Activated naive CD8-positive, alpha-beta T cell (primary cell): Measurements from ENCODE around the gene GP9.

Source experiments
- H3K27ac Mint-ChIP-seq: one replicate; pipeline ENCODE4 v1.8.0; 2021; ENCODE audit warnings: mixed read lengths
- H3K27me3 Mint-ChIP-seq: one replicate; pipeline ENCODE4 v1.8.0; 2021; ENCODE audit warnings: mixed read lengths
- H3K36me3 Mint-ChIP-seq: one replicate; pipeline ENCODE4 v1.8.0; 2021; ENCODE audit warnings: mixed read lengths
- H3K4me1 Mint-ChIP-seq: one replicate; pipeline ENCODE4 v1.8.0; 2021; ENCODE audit warnings: low read depth, mixed read lengths
- H3K4me3 Mint-ChIP-seq: one replicate; pipeline ENCODE4 v1.8.0; 2021; ENCODE audit warnings: mild to moderate bottlenecking, mixed read lengths
- H3K9me3 Mint-ChIP-seq: one replicate; pipeline ENCODE4 v1.8.0; 2021; ENCODE audit warnings: low read depth, mixed read lengths

Gene GP9

DNA sequence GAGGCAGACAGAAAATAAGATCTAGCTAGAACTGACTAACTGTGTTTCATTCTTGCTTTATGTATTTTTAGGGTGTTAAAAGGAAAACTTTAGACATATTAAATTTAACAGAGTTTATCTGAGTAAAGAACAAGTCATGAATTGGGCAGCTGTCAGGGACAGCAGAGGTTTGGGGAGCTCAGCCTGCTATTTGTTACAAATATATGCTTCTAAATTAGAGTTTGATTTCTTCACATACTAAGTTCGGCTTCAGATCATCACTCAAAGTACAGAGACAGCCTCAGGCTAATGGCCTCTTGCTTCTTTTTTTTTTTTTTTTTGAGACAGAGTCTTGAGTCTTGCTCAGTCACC is 37.6 kb upstream of the GP9 start:
- peaks cover 34% of the 10 kb centered on the region for H3K4me1 Mint-ChIP-seq
- no peaks in the 10 kb centered on the region for H3K27me3 Mint-ChIP-seq
- no peaks in the 10 kb centered on the region for H3K9me3 Mint-ChIP-seq
- peaks cover 3% of the 10 kb centered on the region for H3K36me3 Mint-ChIP-seq
- no peak overlapping the region for H3K4me3 Mint-ChIP-seq
- H3K27ac Mint-ChIP-seq = no peak overlapping the region

DNA sequence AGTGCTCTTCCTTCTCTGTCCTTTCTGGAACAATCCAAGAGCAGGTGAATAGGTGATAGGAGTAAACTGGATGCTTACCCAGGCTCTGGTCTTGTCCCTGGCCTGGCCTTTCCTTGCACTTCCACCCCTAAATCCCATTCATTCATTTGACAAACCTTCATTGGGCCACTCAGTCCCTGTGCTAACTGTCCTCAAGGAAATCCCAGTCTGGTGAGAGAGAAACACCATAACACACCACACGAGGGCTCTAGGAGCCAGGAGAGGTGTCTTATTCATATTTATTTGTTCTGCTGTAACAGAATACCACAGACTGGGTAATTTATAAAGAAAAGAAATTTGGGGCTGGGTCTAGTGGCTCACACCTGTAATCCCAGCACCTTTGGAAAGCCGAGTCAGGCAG is 36.7 kb upstream of the GP9 start:
- Mint-ChIP-seq H3K4me3 (no peak overlapping the region), H3K4me1 (peaks cover 29% of the 10 kb centered on the region), H3K27ac (no peak overlapping the region)

DNA sequence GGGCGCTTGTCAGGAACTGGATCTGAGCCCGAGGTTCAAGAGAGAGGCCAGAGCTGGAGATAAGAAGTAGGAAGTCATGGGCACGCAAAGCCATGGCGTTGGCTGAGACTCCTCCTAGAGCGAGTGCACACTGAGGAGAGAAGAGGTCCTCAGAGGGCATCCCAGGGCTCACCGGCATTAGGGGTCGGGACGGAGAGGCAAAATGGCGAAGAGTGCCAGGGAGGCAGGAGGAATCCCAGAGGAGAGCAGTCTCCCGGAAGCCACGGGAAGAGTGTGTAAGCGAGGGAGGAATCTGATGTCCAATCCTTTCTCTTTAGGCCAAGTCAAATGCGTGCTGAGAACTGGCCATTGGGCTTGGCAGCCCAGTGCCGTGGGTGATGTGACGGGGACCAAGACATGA is 35.5 kb upstream of the GP9 start:
- Mint-ChIP-seq H3K36me3 (peaks cover 3% of the 10 kb centered on the region), H3K9me3 (no peaks in the 10 kb centered on the region), H3K4me3 (peak overlapping the region; percentile 0), H3K4me1 (peaks cover 29% of the 10 kb centered on the region), H3K27ac (peak overlapping the region; percentile 13), H3K27me3 (no peaks in the 10 kb centered on the region)

More for the DNA sequence above, 36.7 kb upstream of the GP9 start:
- H3K27me3 Mint-ChIP-seq = no peaks in the 10 kb centered on the region
- no peaks in the 10 kb centered on the region for H3K9me3 Mint-ChIP-seq
- H3K36me3 Mint-ChIP-seq = peaks cover 3% of the 10 kb centered on the region

DNA sequence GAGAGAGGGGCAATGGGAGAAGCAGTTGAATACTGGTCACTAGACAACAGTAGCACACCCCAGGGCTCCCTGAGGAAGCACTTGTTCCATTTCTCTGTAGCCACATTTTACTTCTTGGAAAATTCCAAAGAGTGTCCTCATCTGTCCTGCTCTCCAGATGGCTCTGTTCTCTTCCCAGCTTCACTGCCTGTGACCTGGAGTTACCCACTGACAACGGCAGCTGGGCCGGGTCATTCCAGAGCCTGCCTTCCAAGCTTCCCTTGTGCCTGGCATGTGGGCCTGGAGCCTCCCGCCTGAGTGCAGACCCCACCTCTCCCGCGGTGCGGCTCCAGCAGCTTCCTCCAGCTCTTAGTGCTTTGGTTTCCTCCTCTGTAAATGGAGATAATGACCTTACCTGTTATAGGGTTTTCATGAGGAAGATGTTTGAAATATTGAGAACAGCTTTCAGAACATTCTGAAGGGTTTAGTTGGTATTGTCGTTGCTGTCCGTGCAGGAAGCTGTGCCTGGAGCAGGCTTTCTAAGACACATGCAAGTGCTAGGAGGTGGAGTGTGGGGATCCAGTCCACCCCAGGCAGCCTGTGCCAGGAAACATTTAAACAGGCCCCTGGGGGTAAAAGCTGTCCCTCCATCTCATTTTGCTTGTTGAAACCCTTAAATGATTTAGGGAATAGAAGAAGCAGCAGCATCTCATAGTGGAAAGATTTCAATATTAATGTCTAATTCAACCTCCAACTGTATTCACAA is 34.7 kb upstream of the GP9 start:
- peak overlapping the region; percentile 93 for H3K27ac Mint-ChIP-seq
- H3K9me3 Mint-ChIP-seq = no peaks in the 10 kb centered on the region
- H3K36me3 Mint-ChIP-seq = peaks cover 3% of the 10 kb centered on the region
- H3K4me3 Mint-ChIP-seq = peak overlapping the region; percentile 87
- H3K27me3 Mint-ChIP-seq = no peaks in the 10 kb centered on the region
- H3K4me1 Mint-ChIP-seq = peaks cover 29% of the 10 kb centered on the region

DNA sequence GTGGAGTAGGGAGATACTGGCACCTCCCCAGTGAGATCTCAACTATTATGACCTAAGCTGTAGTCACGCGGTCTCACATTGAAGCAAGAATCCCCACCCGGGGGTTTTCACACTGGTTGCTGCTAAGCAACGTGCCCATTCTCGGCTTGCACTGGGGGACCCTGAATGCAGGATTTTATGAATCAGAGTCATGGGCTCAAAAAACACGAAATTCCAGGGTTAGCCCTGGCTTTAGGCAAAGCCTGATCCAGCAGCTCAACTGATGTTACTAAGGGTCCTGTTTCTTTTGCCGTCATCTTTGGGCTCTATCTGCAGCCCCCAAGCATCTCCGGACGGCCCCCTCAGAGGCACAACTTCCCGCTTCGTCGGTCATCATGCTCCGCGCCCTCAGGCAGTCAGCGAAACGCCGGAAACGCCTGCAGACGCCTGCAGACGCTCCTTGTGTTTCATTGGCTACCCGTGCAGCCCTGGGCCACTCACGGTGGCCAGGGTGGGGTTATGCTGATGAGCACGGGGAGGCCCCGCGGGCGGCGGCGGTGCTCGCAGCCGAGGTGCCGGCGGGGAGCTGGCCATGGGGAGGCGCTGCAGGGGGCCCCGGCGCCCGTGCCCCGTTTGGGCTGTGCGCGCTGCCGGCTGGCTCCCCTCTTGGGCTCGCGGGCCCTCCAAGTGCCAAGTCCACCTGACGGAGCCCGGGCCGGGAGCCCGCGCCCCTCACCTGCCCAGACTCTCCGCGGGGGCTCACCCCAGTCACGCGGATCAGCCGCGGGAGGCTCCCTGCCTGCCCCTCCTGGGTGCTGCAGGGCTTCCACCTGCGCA is 33.6 kb upstream of the GP9 start:
- peak overlapping the region; percentile 87 for H3K4me3 Mint-ChIP-seq

DNA sequence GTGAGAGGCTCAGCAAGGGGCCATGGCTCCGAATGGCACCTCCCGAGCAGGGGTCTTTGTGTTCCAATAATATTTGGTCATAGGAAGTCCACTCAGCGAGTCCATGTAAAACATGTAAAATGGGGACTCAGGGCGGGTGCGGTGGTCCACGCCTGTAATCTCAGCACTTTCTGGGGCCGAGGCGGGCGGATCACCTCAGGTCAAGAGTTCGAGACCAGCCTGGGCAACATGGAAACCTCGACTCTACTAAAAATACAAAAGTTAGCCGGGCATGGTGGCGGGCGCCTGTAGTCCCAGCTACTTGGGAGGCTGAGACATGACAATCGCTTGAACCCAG is 33.1 kb upstream of the GP9 start:
- peaks cover 3% of the 10 kb centered on the region for H3K36me3 Mint-ChIP-seq
- no peak overlapping the region for H3K4me3 Mint-ChIP-seq
- H3K4me1 Mint-ChIP-seq = peaks cover 25% of the 10 kb centered on the region
- H3K9me3 Mint-ChIP-seq = no peaks in the 10 kb centered on the region
- no peaks in the 10 kb centered on the region for H3K27me3 Mint-ChIP-seq
- H3K27ac Mint-ChIP-seq = no peak overlapping the region

More for the DNA sequence above, 33.6 kb upstream of the GP9 start:
- H3K4me1 Mint-ChIP-seq = peaks cover 29% of the 10 kb centered on the region
- H3K27me3 Mint-ChIP-seq = no peaks in the 10 kb centered on the region
- no peaks in the 10 kb centered on the region for H3K9me3 Mint-ChIP-seq
- H3K36me3 Mint-ChIP-seq = peaks cover 3% of the 10 kb centered on the region
- H3K27ac Mint-ChIP-seq = peak overlapping the region; percentile 93

DNA sequence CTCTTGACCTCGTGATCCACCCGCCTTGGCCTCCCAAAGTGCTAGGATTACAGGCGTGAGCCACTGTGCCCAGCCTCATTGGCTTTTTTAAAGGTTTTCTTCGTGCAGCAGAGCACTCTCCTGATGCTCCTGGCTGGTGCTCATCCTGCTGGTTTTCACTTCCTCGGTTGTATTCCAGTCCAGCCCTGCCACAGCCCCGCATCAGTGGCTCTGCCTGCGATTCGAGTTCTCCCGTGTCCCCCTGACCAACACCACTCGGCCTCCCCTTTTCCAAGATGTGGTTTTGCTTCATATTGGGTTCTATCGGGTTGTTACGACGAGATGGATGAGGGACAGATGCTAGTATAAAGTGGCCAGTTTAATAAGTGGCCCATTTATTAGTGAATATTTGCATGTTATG is 31.7 kb upstream of the GP9 start:
- H3K9me3 Mint-ChIP-seq = no peaks in the 10 kb centered on the region
- H3K4me3 Mint-ChIP-seq = no peak overlapping the region
- H3K36me3 Mint-ChIP-seq = peaks cover 3% of the 10 kb centered on the region
- H3K27ac Mint-ChIP-seq = no peak overlapping the region
- peaks cover 20% of the 10 kb centered on the region for H3K4me1 Mint-ChIP-seq
- H3K27me3 Mint-ChIP-seq = no peaks in the 10 kb centered on the region

DNA sequence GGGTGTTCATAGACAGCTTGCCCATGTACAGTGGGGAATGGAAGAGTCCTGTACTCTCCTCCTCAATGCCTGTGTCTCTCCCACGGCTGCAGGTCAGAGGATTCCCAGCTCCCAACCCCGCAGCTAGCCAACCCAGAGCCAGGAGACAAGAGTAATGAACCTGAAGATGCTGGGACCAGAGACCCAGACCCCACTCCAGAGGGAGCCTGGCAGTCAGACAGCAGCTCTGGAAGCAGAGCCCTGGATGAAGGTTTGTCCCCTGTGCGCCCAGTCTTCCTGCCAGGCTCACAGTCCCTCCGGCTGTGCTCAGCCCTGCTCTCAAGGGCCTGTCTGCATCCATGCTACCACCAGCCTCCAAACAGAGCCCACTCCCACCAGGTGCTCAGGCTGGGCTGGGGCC is 30.0 kb upstream of the GP9 start:
- no peak overlapping the region for H3K4me3 Mint-ChIP-seq
- H3K9me3 Mint-ChIP-seq = no peaks in the 10 kb centered on the region
- H3K27me3 Mint-ChIP-seq = no peaks in the 10 kb centered on the region
- H3K36me3 Mint-ChIP-seq = no peaks in the 10 kb centered on the region
- H3K27ac Mint-ChIP-seq = no peak overlapping the region
- peaks cover 18% of the 10 kb centered on the region for H3K4me1 Mint-ChIP-seq

DNA sequence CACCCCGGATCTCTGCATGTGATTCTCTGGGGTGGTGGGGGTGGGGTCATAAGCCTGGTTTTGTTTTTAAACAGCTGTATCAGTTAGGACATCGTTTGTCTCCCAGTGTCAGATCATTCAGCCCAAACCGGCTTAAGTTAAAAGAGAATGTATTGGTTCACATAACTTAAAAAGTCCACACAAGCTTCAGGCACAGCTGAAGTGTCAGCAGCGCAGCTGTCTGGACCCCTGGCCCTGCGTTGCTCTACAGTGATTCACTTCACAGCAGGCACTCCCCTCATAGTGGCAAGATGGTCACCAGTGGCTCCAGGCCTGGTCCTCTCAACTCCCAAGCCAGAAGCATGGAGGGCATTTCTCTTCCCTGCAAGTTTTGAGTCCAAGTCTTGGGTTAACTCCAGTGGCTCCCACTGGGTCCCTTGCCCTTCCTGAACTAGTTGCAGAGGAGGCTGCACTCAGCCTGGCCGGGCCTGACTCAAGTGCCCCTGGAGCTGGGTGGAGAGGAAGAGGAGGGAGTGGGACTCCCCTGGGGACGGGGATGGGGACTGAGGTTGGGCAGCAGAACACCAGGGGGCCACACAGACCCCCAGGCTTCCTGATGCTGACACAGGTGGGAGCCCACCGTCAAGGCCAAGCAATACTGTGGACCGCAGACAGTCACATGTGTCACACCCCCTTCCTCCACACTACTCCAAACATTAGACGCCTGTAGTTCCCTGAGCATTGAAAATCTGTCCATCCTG is 28.9 kb upstream of the GP9 start:
- H3K36me3 Mint-ChIP-seq = no peaks in the 10 kb centered on the region

DNA sequence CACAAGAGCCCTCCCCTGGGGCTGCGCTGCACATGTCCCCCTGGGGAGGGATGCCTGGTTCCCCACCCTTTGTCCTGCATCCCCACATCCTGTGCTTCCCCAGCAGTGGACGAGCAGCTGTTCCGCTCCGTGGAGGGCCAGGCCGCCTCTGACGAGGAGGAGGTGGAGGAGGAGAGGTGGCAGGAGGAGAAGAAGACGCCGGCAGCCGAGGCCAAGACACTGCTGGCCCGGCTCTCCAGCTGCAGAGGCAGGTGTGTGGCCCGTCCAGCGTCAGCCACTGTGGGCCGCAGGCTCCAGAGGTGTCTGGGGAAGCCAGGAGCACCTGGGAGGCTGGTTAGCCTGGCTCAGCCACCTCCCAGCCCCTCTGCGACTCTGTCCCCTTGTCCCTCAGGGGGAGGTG is 27.9 kb upstream of the GP9 start:
- H3K27ac Mint-ChIP-seq = no peak overlapping the region
- no peaks in the 10 kb centered on the region for H3K27me3 Mint-ChIP-seq
- peaks cover 15% of the 10 kb centered on the region for H3K4me1 Mint-ChIP-seq
- H3K9me3 Mint-ChIP-seq = no peaks in the 10 kb centered on the region
- no peak overlapping the region for H3K4me3 Mint-ChIP-seq
- H3K36me3 Mint-ChIP-seq = no peaks in the 10 kb centered on the region

More for the DNA sequence above, 28.9 kb upstream of the GP9 start:
- H3K27ac Mint-ChIP-seq = no peak overlapping the region
- H3K4me1 Mint-ChIP-seq = peaks cover 18% of the 10 kb centered on the region
- H3K9me3 Mint-ChIP-seq = no peaks in the 10 kb centered on the region
- no peak overlapping the region for H3K4me3 Mint-ChIP-seq
- no peaks in the 10 kb centered on the region for H3K27me3 Mint-ChIP-seq

DNA sequence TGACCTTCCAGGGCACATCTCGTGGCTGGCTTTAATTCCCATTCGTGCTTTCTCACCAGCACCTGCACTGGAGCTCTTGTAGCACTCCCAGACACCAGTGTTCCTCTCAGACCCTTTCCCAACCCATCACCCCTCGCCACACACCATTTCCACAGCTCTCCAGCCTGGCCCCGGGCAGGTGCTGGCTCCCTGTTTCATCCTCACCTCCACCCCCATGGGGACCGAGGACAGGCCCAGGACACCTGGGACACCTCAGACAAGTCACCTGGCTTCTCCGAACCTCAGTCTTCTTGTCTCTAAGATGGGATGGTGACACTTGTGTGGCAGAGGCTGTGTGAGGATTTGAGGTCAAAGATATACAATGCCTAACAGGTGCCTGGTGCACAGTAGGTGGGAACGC is 27.4 kb upstream of the GP9 start:
- H3K4me3 Mint-ChIP-seq = no peak overlapping the region
- H3K27me3 Mint-ChIP-seq = no peaks in the 10 kb centered on the region
- peaks cover 15% of the 10 kb centered on the region for H3K4me1 Mint-ChIP-seq
- no peaks in the 10 kb centered on the region for H3K9me3 Mint-ChIP-seq
- H3K27ac Mint-ChIP-seq = no peak overlapping the region
- H3K36me3 Mint-ChIP-seq = no peaks in the 10 kb centered on the region

DNA sequence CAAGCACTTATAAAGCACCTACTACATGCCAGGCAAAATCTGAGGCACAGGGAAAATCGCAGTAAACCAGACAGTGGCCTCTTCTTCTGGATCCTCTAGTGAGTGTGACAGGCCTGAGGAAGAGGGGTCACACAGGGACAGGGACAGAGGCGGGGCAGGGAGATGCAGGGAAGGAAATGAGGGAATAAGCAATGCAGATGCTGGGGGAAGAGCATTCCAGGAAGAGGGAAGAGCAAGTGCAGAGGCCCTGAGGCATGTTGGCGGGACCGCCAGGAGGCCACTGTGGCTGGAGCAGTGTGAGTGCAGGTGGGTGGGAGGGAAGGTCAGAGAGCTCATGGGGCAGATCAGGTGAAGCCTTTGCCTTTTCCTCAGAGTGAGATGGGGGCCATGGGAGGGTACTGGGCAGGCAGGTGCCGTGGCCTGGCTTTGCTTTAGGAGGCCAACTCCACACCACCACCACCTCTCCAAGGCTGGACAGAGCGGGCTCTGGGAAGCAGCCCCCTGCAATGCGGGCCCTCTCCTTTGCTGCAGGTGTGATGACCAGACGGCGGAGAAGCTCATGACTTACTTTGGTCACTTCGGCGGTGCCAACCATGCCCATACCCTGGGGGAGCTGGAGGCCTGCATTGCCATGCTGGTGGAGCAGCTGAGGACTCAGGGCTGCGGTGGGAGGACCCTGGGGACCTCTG is 26.8 kb upstream of the GP9 start:
- no peaks in the 10 kb centered on the region for H3K9me3 Mint-ChIP-seq
- H3K4me3 Mint-ChIP-seq = no peak overlapping the region
- H3K4me1 Mint-ChIP-seq = peaks cover 15% of the 10 kb centered on the region
- no peaks in the 10 kb centered on the region for H3K27me3 Mint-ChIP-seq
- no peak overlapping the region for H3K27ac Mint-ChIP-seq
- H3K36me3 Mint-ChIP-seq = no peaks in the 10 kb centered on the region

DNA sequence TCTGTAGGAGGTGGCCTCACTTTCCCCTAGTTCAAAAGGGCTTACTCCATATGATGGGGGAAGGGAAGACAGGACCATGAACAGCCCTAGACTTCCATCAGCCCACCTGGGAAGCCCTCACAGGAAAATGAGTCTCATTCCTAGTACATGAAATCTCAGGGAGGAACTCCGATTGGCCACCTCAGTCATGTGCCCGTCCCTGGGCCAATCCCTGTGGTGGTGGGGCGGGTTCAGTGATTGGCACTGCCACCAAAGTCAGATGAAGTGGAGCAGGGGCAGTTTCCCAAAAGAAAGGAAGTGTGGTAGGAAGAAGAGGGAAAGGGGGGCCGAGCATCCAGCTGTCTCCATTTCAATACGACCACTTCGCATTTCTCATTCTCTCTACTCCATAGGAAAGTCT is 25.9 kb upstream of the GP9 start:
- Mint-ChIP-seq H3K4me1 (peaks cover 16% of the 10 kb centered on the region), H3K27me3 (no peaks in the 10 kb centered on the region), H3K27ac (no peak overlapping the region), H3K36me3 (no peaks in the 10 kb centered on the region), H3K9me3 (no peaks in the 10 kb centered on the region), H3K4me3 (no peak overlapping the region)

DNA sequence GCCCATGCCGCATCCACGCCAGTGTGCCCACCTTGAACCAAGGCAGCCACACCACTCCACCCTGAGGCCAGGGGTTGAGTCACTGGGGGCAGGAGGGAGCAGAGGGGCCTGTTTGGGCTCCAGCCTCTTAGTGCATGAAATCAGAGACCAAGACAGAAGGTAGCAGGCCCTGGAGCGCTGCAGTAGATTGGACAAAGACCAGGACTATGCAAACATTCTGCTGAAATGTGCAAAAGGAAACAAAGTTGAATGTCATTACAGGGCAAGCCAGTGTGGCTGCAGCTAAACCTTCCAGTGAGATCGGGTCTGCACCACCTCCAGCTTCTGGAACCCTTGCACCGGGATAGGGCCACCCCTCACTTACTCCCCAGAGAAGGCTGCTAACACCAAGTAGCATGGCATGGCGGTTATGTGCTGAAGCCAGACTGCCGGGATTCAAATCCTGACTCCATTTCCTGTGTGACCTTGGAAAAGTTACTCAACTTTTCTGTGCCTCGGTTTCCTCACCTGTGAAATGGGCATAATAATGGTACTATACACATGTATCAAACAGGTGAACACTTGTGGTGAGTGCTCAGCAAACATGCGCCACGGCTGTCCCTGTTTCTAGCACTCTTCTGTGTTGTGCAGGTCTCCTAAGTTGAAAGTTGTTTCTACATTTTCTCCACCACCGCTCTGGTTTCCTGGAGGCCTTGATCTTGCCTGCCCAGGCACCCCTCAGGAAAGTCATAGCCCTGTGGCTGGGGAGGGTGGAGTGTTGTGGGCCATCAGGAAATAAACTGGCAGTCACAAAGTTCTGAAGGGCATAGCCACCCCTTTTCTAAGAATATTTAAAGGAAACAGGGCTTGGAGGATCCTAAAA is 25.0 kb upstream of the GP9 start:
- Mint-ChIP-seq H3K4me1 (peaks cover 21% of the 10 kb centered on the region), H3K36me3 (no peaks in the 10 kb centered on the region), H3K4me3 (no peak overlapping the region), H3K9me3 (no peaks in the 10 kb centered on the region), H3K27ac (peak overlapping the region; percentile 22), H3K27me3 (no peaks in the 10 kb centered on the region)
